Mesenteric fat pad (tissue), 1 donor: ENCODE data around the gene CRYL1. TPM values are rescaled to one million over a fixed set of nuclear protein-coding genes. Genes with fewer than 3 reads are reported as not detected.

ENCODE experiments used
- DNase-seq: peaks from one replicate; pipeline ENCODE4 v3.0.0-alpha.2; 2020; ENCODE audit warnings: low spot score
- total RNA-seq: library from RNA; stranded (reverse); fragmentation: NEBNext Ultra II Directional; extraction: Animal tissue kit (Norgen Biotek cat#: 25700); gene quantifications from one replicate; pipeline ENCODE4 v1.2.1, GENCODE V29; 2021
- donor health status: DM: yes; HTN: yes; CAD: no.

The CRYL1 gene
- total RNA-seq, 1 donor from 2014 or later: 31.0 TPM

- no peak for DNase-seq
Measured at GRCh38 chr13:20495087-20496023, 30.3 kb downstream of the CRYL1 start.

GRCh38 chr13:20494656-20495055 lies 31.0 kb downstream of the CRYL1 start:
- no peak for DNase-seq

GRCh38 chr13:20492641-20493040 lies 33.0 kb downstream of the CRYL1 start:
- no peak for DNase-seq

- no peak for DNase-seq
Measured at GRCh38 chr13:20491926-20492435, 33.7 kb downstream of the CRYL1 start.

- DNase-seq: no peak
Measured at GRCh38 chr13:20489185-20489820, 36.4 kb downstream of the CRYL1 start.

- no peak for DNase-seq
Measured at GRCh38 chr13:20487927-20488326, 37.7 kb downstream of the CRYL1 start.

GRCh38 chr13:20482787-20483186 lies 42.9 kb downstream of the CRYL1 start:
- no peak for DNase-seq

- no peak for DNase-seq
Measured at GRCh38 chr13:20482275-20482761, 43.3 kb downstream of the CRYL1 start.

GRCh38 chr13:20477394-20477793 lies 48.3 kb downstream of the CRYL1 start:
- DNase-seq: no peak

- DNase-seq: no peak
Measured at GRCh38 chr13:20475927-20476691, 49.5 kb downstream of the CRYL1 start.

GRCh38 chr13:20474515-20474914 lies 51.1 kb downstream of the CRYL1 start:
- no peak for DNase-seq

- DNase-seq: no peak
Measured at GRCh38 chr13:20473888-20474287, 51.8 kb downstream of the CRYL1 start.

GRCh38 chr13:20473139-20473538 lies 52.5 kb downstream of the CRYL1 start:
- DNase-seq: no peak

- no peak for DNase-seq
Measured at GRCh38 chr13:20472531-20472930, 53.1 kb downstream of the CRYL1 start.

GRCh38 chr13:20470136-20470535 lies 55.5 kb downstream of the CRYL1 start:
- DNase-seq: no peak

GRCh38 chr13:20466371-20466770 lies 59.3 kb downstream of the CRYL1 start:
- DNase-seq: no peak

- no peak for DNase-seq
Measured at GRCh38 chr13:20465218-20465879, 60.3 kb downstream of the CRYL1 start.

GRCh38 chr13:20462921-20463320 lies 62.7 kb downstream of the CRYL1 start:
- DNase-seq: no peak

GRCh38 chr13:20462533-20462915 lies 63.1 kb downstream of the CRYL1 start:
- DNase-seq: no peak

GRCh38 chr13:20461860-20462532 lies 63.7 kb downstream of the CRYL1 start:
- DNase-seq: no peak
